Testis (tissue), 3 donors: ENCODE data around the gene EYS. TPM values are rescaled to one million over a fixed set of nuclear protein-coding genes. Genes with fewer than 3 reads are reported as not detected.

Source experiments
- DNase-seq: peaks from one replicate; pipeline ENCODE4 v3.0.0-alpha.2; 2019
- H3K27ac ChIP-seq, 2 donors: fragments of 200-600 bp; sonication (generic); one replicate each; pipeline ENCODE4 v1.5.1; 2019
- H3K27me3 ChIP-seq: fragments of 200-600 bp; sonication (generic); one replicate; pipeline ENCODE4 v1.5.1; 2019
- H3K36me3 ChIP-seq: fragments of 200-600 bp; sonication (generic); one replicate; pipeline ENCODE4 v1.5.1; 2017; ENCODE audit warnings: low read depth; ENCODE audit errors: missing control alignments
- H3K4me1 ChIP-seq: fragments of 200-600 bp; sonication (generic); one replicate; pipeline ENCODE4 v1.5.1; 2019
- H3K4me3 ChIP-seq, 2 donors: fragments of 200-600 bp; sonication (generic); one replicate each; pipeline ENCODE4 v1.5.1; 2017 to 2019
- H3K9me3 ChIP-seq: fragments of 200-600 bp; sonication (generic); one replicate; pipeline ENCODE4 v1.5.1; 2017
- CTCF ChIP-seq, 3 experiments: fragments of 450-650 bp in 2 of 3; fragments of 200-600 bp in 1 of 3; sonication (generic) in 1 of 3; IDR thresholded peaks; one replicate each; pipeline ENCODE4 v1.5.1; 2016 to 2019; ENCODE audit warnings: antibody characterized with exemption in 3 of 3, mild to moderate bottlenecking in 2 of 3, moderate library complexity in 1 of 3
- POLR2A ChIP-seq: fragments of 450-650 bp; IDR thresholded peaks from one replicate; pipeline ENCODE4 v1.6.1; 2017; ENCODE audit warnings: antibody characterized with exemption, mild to moderate bottlenecking, moderate library complexity
- WGBS, 2 donors: methylation state at CpG; one replicate each; pipeline ENCODE4 v1.1.5; 2018; 5-methylcytosine and 5-hydroxymethylcytosine counted together
- intact Hi-C: fragments of 100-400 bp; cut with DNase I; formaldehyde crosslinking; loops from one replicate; pipeline ENCODE4 v1.15.1; 2023; ENCODE audit warnings: low total_unique reads
- polyA plus RNA-seq: library from polyadenylated mRNA; stranded (reverse); fragments of 350-450 nt; fragmentation: Illumina TruSeq; extraction: RNeasy Lipid Tissue Mini Kit (QIAGEN cat#74804); gene quantifications from one replicate; pipeline ENCODE4 v1.2.3, GENCODE V29; 2014; ENCODE audit warnings: low read depth, low replicate concordance; ENCODE audit not compliant: insufficient read depth
- total RNA-seq, 2 donors: library from RNA; depleted of rRNA; stranded (reverse); fragments of >200 nt; gene quantifications; one replicate each; pipeline ENCODE4 v1.2.3, GENCODE V29; 2016

EYS gene
- total and polyA plus RNA-seq, 3 donors from 2014 or later: 1.3 to 2.8 (median 2.6) TPM

- H3K9me3 ChIP-seq: no peaks in the 10 kb centered on the region
- DNase-seq: no peak
- no peak overlapping the region for H3K4me3 ChIP-seq
- no peak overlapping the region for H3K27ac ChIP-seq
- no peaks in the 10 kb centered on the region for H3K4me1 ChIP-seq
- intact Hi-C loops: no loop called here
- WGBS, 2 donors: 84 to 89% methylated on average over 2 of the region's 2 CpGs
- H3K36me3 ChIP-seq: no peaks in the 10 kb centered on the region
- H3K27me3 ChIP-seq: no peaks in the 10 kb centered on the region
- no peak for TF ChIP-seq POLR2A
- no peak for TF ChIP-seq CTCF (IDR thresholded peaks at IDR 0.05)
Measured at GRCh38 chr6:63773200-63773599, 1933.8 kb downstream of the EYS start.

- intact Hi-C loops: no loop called here
- TF ChIP-seq CTCF (IDR thresholded peaks at IDR 0.05): no peak
- Histone ChIP-seq H3K4me1 (no peaks in the 10 kb centered on the region), H3K4me3 (no peak overlapping the region), H3K27me3 (no peaks in the 10 kb centered on the region), H3K27ac (no peak overlapping the region), H3K36me3 (no peaks in the 10 kb centered on the region), H3K9me3 (no peaks in the 10 kb centered on the region)
- 81 to 84% methylated on average over 2 of the region's 2 CpGs for whole genome bisulfite sequencing, 2 donors
- no peak for DNase-seq
Measured at GRCh38 chr6:63765828-63766227, 1941.2 kb downstream of the EYS start.

- Histone ChIP-seq H3K9me3 (no peaks in the 10 kb centered on the region), H3K4me1 (no peaks in the 10 kb centered on the region), H3K27ac (no peak overlapping the region), H3K36me3 (no peaks in the 10 kb centered on the region), H3K4me3 (no peak overlapping the region), H3K27me3 (no peaks in the 10 kb centered on the region)
- DNase-seq: no peak
- 23 to 26% methylated on average over 4 of the region's 4 CpGs for WGBS, 2 donors
- intact Hi-C loops: loop anchor here (5.0 kb wide), 1 partner anchor 167 kb away; no protein-coding TSS in a partner anchor
- TF ChIP-seq CTCF (IDR thresholded peaks at IDR 0.05): peak in 2 of 3 experiments; percentile 13 to 96
- TF ChIP-seq POLR2A: no peak
Measured at GRCh38 chr6:63764318-63764916, 1942.6 kb downstream of the EYS start.

GRCh38 chr6:63760199-63760598 lies 1946.8 kb downstream of the EYS start:
- H3K4me1 ChIP-seq: no peaks in the 10 kb centered on the region
- intact Hi-C loops: loop anchor here (5.0 kb wide), 1 partner anchor 163 kb away; no protein-coding TSS in a partner anchor
- no peaks in the 10 kb centered on the region for H3K36me3 ChIP-seq
- H3K27ac ChIP-seq: no peak overlapping the region
- DNase-seq: no peak
- H3K27me3 ChIP-seq: no peaks in the 10 kb centered on the region
- H3K4me3 ChIP-seq: no peak overlapping the region
- H3K9me3 ChIP-seq: no peaks in the 10 kb centered on the region
- TF ChIP-seq POLR2A: no peak
- TF ChIP-seq CTCF (IDR thresholded peaks at IDR 0.05): no peak

- no peaks in the 10 kb centered on the region for H3K9me3 ChIP-seq
- no peaks in the 10 kb centered on the region for H3K4me1 ChIP-seq
- H3K4me3 ChIP-seq: no peak overlapping the region
- TF ChIP-seq CTCF (IDR thresholded peaks at IDR 0.05) (no peak), POLR2A (no peak)
- no peak overlapping the region for H3K27ac ChIP-seq
- no peaks in the 10 kb centered on the region for H3K36me3 ChIP-seq
- intact Hi-C loops: loop anchor here (5.0 kb wide), 1 partner anchor 162 kb away; no protein-coding TSS in a partner anchor
- H3K27me3 ChIP-seq: no peaks in the 10 kb centered on the region
- no peak for DNase-seq
Measured at GRCh38 chr6:63759605-63760105, 1947.4 kb downstream of the EYS start.
